Cardiac muscle cell (in vitro differentiated cells and primary cell): Measurements from ENCODE around the gene GINS1. TPM values are rescaled to one million over a fixed set of nuclear protein-coding genes. Genes with fewer than 3 reads are reported as not detected.
A peak's percentile ranks its signal among the peaks of the same experiment; 100 is the strongest.

Experiments
- DNase-seq, 2 donors: peaks; one replicate each; pipeline versions ENCODE4 v3.0.0 to v3.0.0-alpha.2; 2010 to 2017; ENCODE audit warnings: low read depth in 1 of 2, low spot score in 1 of 2
- H3K27ac ChIP-seq: fragments of 200-600 bp; sonication (generic); 2 replicates; pipeline ENCODE4 v1.5.1; 2016
- H3K27me3 ChIP-seq: fragments of 200-600 bp; sonication (generic); 2 replicates; pipeline ENCODE4 v1.6.0; 2016; ENCODE audit warnings: control low read depth
- H3K36me3 ChIP-seq: fragments of 200-600 bp; sonication (generic); 2 replicates; pipeline ENCODE4 v1.5.1; 2016; ENCODE audit warnings: control low read depth
- H3K4me1 ChIP-seq: fragments of 200-600 bp; sonication (generic); 2 replicates; pipeline ENCODE4 v1.8.1; 2017; ENCODE audit warnings: low read depth, mild to moderate bottlenecking, mixed run types
- H3K4me3 ChIP-seq: fragments of 200-600 bp; sonication (generic); 2 replicates; pipeline ENCODE4 v1.5.1; 2016; ENCODE audit warnings: mild to moderate bottlenecking
- H3K9me3 ChIP-seq: fragments of 200-600 bp; sonication (generic); 2 replicates; pipeline ENCODE4 v1.5.1; 2017; ENCODE audit warnings: low read depth, mild to moderate bottlenecking, control low read depth
- CTCF ChIP-seq: IDR thresholded peaks from 2 replicates; pipeline ENCODE4 v1.5.1; 2012; ENCODE audit warnings: low read depth, mild to moderate bottlenecking, low read length
- polyA plus RNA-seq: library from polyadenylated mRNA; unstranded; fragments of >200 nt; fragmentation: Nextera tagmentation; extraction: Ambion mirVana; gene quantifications from 2 replicates; pipeline ENCODE4 v1.2.1, GENCODE V29; 2016
- total RNA-seq: library from RNA; depleted of rRNA; stranded (reverse); fragments of >200 nt; gene quantifications from 2 replicates; pipeline ENCODE4 v1.2.3, GENCODE V29; 2016

Gene GINS1
- total and polyA plus RNA-seq, 2 experiments from 2014 or later: 9.6 to 10.5 TPM

- TF ChIP-seq CTCF: no peak
- no peak for DNase-seq
- no peaks in the 10 kb centered on the region for H3K4me1 ChIP-seq
- H3K9me3 ChIP-seq: no peaks in the 10 kb centered on the region
- H3K27me3 ChIP-seq: no peaks in the 10 kb centered on the region
- no peak overlapping the region for H3K27ac ChIP-seq
- H3K36me3 ChIP-seq: peaks cover 37% of the 10 kb centered on the region
- H3K4me3 ChIP-seq: no peak overlapping the region
These were observed 59.4 kb downstream of the GINS1 start for GRCh38 chr20:25466846-25467245.

- TF ChIP-seq CTCF: no peak
- Histone ChIP-seq H3K9me3 (no peaks in the 10 kb centered on the region), H3K36me3 (peaks cover 34% of the 10 kb centered on the region), H3K4me1 (no peaks in the 10 kb centered on the region), H3K27ac (no peak overlapping the region), H3K4me3 (no peak overlapping the region), H3K27me3 (no peaks in the 10 kb centered on the region)
- no peak for DNase-seq
These were observed 60.0 kb downstream of the GINS1 start for GRCh38 chr20:25467441-25467840.

GRCh38 chr20:25468126-25469075 lies 60.9 kb downstream of the GINS1 start:
- Histone ChIP-seq H3K27me3 (no peaks in the 10 kb centered on the region), H3K27ac (no peak overlapping the region), H3K36me3 (peaks cover 32% of the 10 kb centered on the region), H3K9me3 (no peaks in the 10 kb centered on the region), H3K4me3 (no peak overlapping the region), H3K4me1 (no peaks in the 10 kb centered on the region)
- DNase-seq: no peak
- TF ChIP-seq CTCF: no peak

GRCh38 chr20:25469558-25469957 lies 62.1 kb downstream of the GINS1 start:
- Histone ChIP-seq H3K4me3 (no peak overlapping the region), H3K27ac (no peak overlapping the region), H3K9me3 (no peaks in the 10 kb centered on the region), H3K4me1 (no peaks in the 10 kb centered on the region), H3K36me3 (peaks cover 34% of the 10 kb centered on the region), H3K27me3 (no peaks in the 10 kb centered on the region)
- no peak for DNase-seq
- no peak for TF ChIP-seq CTCF

GRCh38 chr20:25470045-25470444 lies 62.6 kb downstream of the GINS1 start:
- peak; percentile 48 for TF ChIP-seq CTCF
- Histone ChIP-seq H3K27ac (no peak overlapping the region), H3K4me1 (no peaks in the 10 kb centered on the region), H3K4me3 (no peak overlapping the region), H3K27me3 (no peaks in the 10 kb centered on the region), H3K9me3 (no peaks in the 10 kb centered on the region), H3K36me3 (peaks cover 32% of the 10 kb centered on the region)
- DNase-seq: peak; percentile 43 to 54
